Upper lobe of left lung (tissue), 4 donors: ENCODE data around the gene PRKAR1B.

Experiments used
- EP300 ChIP-seq, 4 donors: sonication (generic); formaldehyde crosslinking; IDR thresholded peaks; one replicate each; pipeline ENCODE4 v1.5.1; 2017; ENCODE audit warnings: antibody characterized with exemption in 4 of 4, control low read depth in 2 of 4
- POLR2AphosphoS5 ChIP-seq, 2 donors: sonication (generic); formaldehyde crosslinking; IDR thresholded peaks; one replicate each; pipeline ENCODE4 v1.5.1; 2017; ENCODE audit warnings: antibody characterized with exemption in 2 of 2
- TF ChIP-seq, protein P1 (sequence below), 6 experiments: fragments of 450-650 bp in 4 of 6; fragments of 200-600 bp in 2 of 6; sonication (generic) in 2 of 6; IDR thresholded peaks; one replicate each; pipeline ENCODE4 v1.5.1; 2016 to 2019; ENCODE audit warnings: antibody characterized with exemption in 6 of 6

GRCh38 chr7:584820-585219 is 142.3 kb downstream of the PRKAR1B start:
- TF ChIP-seq POLR2AphosphoS5 (IDR thresholded peaks at IDR 0.05) (no peak), EP300 (IDR thresholded peaks at IDR 0.05) (no peak)
- TF ChIP-seq, protein P1, sequence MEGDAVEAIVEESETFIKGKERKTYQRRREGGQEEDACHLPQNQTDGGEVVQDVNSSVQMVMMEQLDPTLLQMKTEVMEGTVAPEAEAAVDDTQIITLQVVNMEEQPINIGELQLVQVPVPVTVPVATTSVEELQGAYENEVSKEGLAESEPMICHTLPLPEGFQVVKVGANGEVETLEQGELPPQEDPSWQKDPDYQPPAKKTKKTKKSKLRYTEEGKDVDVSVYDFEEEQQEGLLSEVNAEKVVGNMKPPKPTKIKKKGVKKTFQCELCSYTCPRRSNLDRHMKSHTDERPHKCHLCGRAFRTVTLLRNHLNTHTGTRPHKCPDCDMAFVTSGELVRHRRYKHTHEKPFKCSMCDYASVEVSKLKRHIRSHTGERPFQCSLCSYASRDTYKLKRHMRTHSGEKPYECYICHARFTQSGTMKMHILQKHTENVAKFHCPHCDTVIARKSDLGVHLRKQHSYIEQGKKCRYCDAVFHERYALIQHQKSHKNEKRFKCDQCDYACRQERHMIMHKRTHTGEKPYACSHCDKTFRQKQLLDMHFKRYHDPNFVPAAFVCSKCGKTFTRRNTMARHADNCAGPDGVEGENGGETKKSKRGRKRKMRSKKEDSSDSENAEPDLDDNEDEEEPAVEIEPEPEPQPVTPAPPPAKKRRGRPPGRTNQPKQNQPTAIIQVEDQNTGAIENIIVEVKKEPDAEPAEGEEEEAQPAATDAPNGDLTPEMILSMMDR (IDR thresholded peaks at IDR 0.05) = no peak
